PC-9 (cell line): ENCODE data around the gene PRKG1. TPM values are rescaled to one million over a fixed set of nuclear protein-coding genes. Genes with fewer than 3 reads are reported as not detected.
"Not testable (repeated sequence)": the region's sequence is repeated elsewhere in the genome, so short reads cannot be mapped to it uniquely, and the experiment has no call there.

Experiments
- BruUV-seq: library from RNA; stranded (reverse); fragments of 400-500 nt; replicated peaks from 2 replicates; lab custom pipeline; 2021; lab: Mats Ljungman, UMichigan
- CTCF ChIA-PET: fragments of 300-600 bp; sonication (Branson Sonifier 250); formaldehyde crosslinking; loops from one replicate; lab custom pipeline; 2022; ENCODE audit warnings: antibody characterized with exemption; lab: Charles Lee
- POLR2A ChIA-PET: fragments of 300-600 bp; sonication (Branson Sonifier 250); formaldehyde crosslinking; loops from one replicate; lab custom pipeline; 2022; ENCODE audit warnings: antibody characterized with exemption; ENCODE audit not compliant: unreplicated experiment; lab: Charles Lee
- DNase-seq, 2 experiments: peaks; one replicate each; pipeline versions ENCODE4 v3.0.0 to v3.0.0-alpha.2; 2015 to 2022; ENCODE audit warnings: mixed read lengths in 1 of 2
- H2AFZ ChIP-seq: fragments of 200-600 bp; sonication (generic); 2 replicates; pipeline ENCODE4 v1.8.1; 2017; ENCODE audit warnings: antibody characterized with exemption
- H3F3A ChIP-seq: fragments of 200-600 bp; sonication (generic); 2 replicates; pipeline ENCODE4 v1.8.1; 2017; ENCODE audit warnings: antibody characterized with exemption, mild to moderate bottlenecking, low read depth; ENCODE audit not compliant: insufficient read depth
- H3K27ac ChIP-seq: fragments of 200-600 bp; sonication (generic); 2 replicates; pipeline ENCODE4 v1.6.1; 2016; ENCODE audit warnings: mixed run types
- H3K27me3 ChIP-seq: fragments of 200-600 bp; sonication (generic); 2 replicates; pipeline ENCODE4 v1.6.1; 2016; ENCODE audit warnings: low read depth, mixed run types; ENCODE audit not compliant: insufficient read depth
- H3K36me3 ChIP-seq: fragments of 200-600 bp; sonication (generic); 2 replicates; pipeline ENCODE4 v1.6.1; 2016; ENCODE audit warnings: low read depth, mixed run types
- H3K4me1 ChIP-seq: fragments of 200-600 bp; sonication (generic); replicated peaks from 2 replicates; pipeline ENCODE4 v1.6.1; 2016; ENCODE audit warnings: mixed run types; ENCODE audit not compliant: insufficient read depth
- H3K4me2 ChIP-seq: fragments of 200-600 bp; sonication (generic); 2 replicates; pipeline ENCODE4 v1.6.1; 2017; ENCODE audit warnings: mixed run types
- H3K4me3 ChIP-seq: fragments of 200-600 bp; sonication (generic); 2 replicates; pipeline ENCODE4 v1.6.1; 2016; ENCODE audit warnings: mixed run types
- H3K79me2 ChIP-seq: fragments of 200-600 bp; sonication (generic); 2 replicates; pipeline ENCODE4 v1.6.1; 2017; ENCODE audit warnings: low read depth, mixed run types
- H3K9me2 ChIP-seq: fragments of 200-600 bp; sonication (generic); 2 replicates; pipeline ENCODE4 v1.8.1; 2017; ENCODE audit warnings: mild to moderate bottlenecking; ENCODE audit not compliant: insufficient read depth
- H3K9me3 ChIP-seq: fragments of 200-600 bp; sonication (generic); 2 replicates; pipeline ENCODE4 v1.8.1; 2016; ENCODE audit warnings: low read depth; ENCODE audit not compliant: insufficient read depth
- H4K20me1 ChIP-seq: fragments of 200-600 bp; sonication (generic); 2 replicates; pipeline ENCODE4 v1.8.1; 2017; ENCODE audit not compliant: insufficient read depth
- EZH2 ChIP-seq: fragments of 200-600 bp; sonication (generic); IDR thresholded peaks from 2 replicates; pipeline ENCODE4 v1.8.0; 2017; ENCODE audit warnings: antibody characterized with exemption, low read depth
- intact Hi-C: fragments of 100-400 bp; cut with micrococcal nuclease; formaldehyde crosslinking; loops from one replicate; pipeline ENCODE4 v1.10.0; 2022; ENCODE audit not compliant: unreplicated experiment
- total RNA-seq: library from RNA; stranded (reverse); gene quantifications from 2 replicates; pipeline ENCODE4 v1.2.3, GENCODE V29; 2021
- TF ChIP-seq, protein P1 (sequence below): fragments of 200-600 bp; sonication (generic); conservative IDR thresholded peaks from 2 replicates; pipeline ENCODE4 v1.6.1; 2017; ENCODE audit warnings: mixed run types, antibody characterized with exemption, mild to moderate bottlenecking, moderate library complexity

The PRKG1 gene
- total RNA-seq, 1 experiment from 2014 or later, result 0.70 TPM

DNA sequence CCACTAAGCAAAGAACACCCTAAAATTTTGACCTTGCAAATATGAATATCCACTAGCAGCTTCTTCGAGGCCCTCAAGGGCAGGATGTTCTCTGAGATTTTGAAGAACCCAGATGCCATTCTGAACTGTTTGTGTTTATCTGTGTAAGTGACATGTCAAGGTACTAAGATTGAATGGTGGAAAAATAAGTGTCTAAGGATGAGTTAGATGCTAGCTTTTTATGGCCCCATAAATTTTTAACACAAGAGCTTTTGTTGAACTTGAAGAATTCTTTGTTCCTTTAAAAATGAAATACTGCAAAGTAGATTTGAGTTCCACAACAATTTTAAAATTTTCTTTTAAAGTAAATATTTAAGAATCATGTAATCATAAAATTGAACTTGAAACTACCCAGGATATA, 365.4 kb downstream of the PRKG1 start:
- Histone ChIP-seq H2AFZ (no peak overlapping the region), H3K4me1 (no peaks in the 10 kb centered on the region), H3K4me3 (no peak overlapping the region), H3K79me2 (no peaks in the 10 kb centered on the region), H3K27me3 (no peaks in the 10 kb centered on the region), H3K4me2 (no peak overlapping the region), H4K20me1 (no peaks in the 10 kb centered on the region), H3K27ac (no peak overlapping the region), H3F3A (no peaks in the 10 kb centered on the region; the same call in 1 of the 2 replicates), H3K36me3 (no peaks in the 10 kb centered on the region), H3K9me3 (no peaks in the 10 kb centered on the region), H3K9me2 (no peaks in the 10 kb centered on the region)
- no peak for DNase-seq
- BruUV-seq, result no TSS peak
- TF ChIP-seq EZH2, result no peak
- TF ChIP-seq, protein P1, sequence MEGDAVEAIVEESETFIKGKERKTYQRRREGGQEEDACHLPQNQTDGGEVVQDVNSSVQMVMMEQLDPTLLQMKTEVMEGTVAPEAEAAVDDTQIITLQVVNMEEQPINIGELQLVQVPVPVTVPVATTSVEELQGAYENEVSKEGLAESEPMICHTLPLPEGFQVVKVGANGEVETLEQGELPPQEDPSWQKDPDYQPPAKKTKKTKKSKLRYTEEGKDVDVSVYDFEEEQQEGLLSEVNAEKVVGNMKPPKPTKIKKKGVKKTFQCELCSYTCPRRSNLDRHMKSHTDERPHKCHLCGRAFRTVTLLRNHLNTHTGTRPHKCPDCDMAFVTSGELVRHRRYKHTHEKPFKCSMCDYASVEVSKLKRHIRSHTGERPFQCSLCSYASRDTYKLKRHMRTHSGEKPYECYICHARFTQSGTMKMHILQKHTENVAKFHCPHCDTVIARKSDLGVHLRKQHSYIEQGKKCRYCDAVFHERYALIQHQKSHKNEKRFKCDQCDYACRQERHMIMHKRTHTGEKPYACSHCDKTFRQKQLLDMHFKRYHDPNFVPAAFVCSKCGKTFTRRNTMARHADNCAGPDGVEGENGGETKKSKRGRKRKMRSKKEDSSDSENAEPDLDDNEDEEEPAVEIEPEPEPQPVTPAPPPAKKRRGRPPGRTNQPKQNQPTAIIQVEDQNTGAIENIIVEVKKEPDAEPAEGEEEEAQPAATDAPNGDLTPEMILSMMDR, result no peak
- ChIA-PET CTCF (no interaction called here), POLR2A (no interaction called here)
- intact Hi-C loops, result loop anchor here (1.0 kb wide), 1 partner anchor 17 kb away; no protein-coding TSS in a partner anchor

DNA sequence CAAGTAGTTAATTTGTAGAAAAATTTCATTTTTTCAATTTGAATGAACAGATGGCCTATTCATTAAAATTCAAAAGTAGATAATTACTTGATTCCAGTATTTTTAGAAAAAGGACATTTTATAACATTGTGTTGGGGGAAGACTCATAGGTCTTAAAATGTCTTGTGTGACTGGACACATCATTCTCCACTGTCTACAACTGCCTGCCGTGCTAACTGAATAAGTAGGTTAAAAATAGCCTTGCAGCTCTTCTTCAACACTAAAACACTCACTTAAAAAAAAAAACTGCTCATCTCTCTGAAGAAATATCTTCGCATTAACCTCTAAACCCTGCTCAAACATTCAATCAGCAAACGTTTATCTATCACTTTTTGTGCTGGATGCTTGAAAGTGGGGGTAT, 371.3 kb downstream of the PRKG1 start:
- no peaks in the 10 kb centered on the region for H3K9me2 ChIP-seq
- CTCF ChIA-PET, result no interaction called here
- no peaks in the 10 kb centered on the region for H3F3A ChIP-seq
- H3K27ac ChIP-seq, result no peak overlapping the region
- BruUV-seq, result no TSS peak
- no peaks in the 10 kb centered on the region for H3K27me3 ChIP-seq
- H3K9me3 ChIP-seq, result no peaks in the 10 kb centered on the region
- no peak for DNase-seq
- H3K4me2 ChIP-seq, result no peak overlapping the region
- no peaks in the 10 kb centered on the region for H3K36me3 ChIP-seq
- no peaks in the 10 kb centered on the region for H3K79me2 ChIP-seq
- POLR2A ChIA-PET, result no interaction called here
- no peaks in the 10 kb centered on the region for H3K4me1 ChIP-seq
- no peaks in the 10 kb centered on the region for H4K20me1 ChIP-seq
- no peak overlapping the region for H2AFZ ChIP-seq
- no peak for TF ChIP-seq EZH2
- TF ChIP-seq, protein P1, result no peak
- intact Hi-C loops, result no loop called here
- no peak overlapping the region for H3K4me3 ChIP-seq

DNA sequence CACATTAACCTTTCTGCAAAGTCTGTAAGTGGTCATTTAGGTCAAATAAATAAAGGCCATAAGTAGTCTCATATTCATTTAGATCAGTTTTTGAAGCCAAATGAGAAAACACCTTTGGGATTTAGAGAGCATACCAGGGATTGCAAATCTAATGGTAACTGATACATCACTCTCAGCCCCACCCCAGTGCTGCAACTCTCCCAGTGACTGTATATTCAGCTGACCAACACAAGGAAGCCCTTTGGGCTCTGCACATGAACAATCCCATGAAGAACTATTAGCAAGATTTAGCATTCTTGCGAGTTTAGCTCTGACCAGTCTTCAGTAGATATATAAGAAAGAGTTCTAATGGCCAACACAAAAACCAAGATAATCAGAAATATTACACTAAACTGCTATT, 372.8 kb downstream of the PRKG1 start:
- no peaks in the 10 kb centered on the region for H3F3A ChIP-seq
- no peaks in the 10 kb centered on the region for H3K4me1 ChIP-seq
- no peaks in the 10 kb centered on the region for H3K79me2 ChIP-seq
- no peak for DNase-seq
- no peak overlapping the region for H3K4me3 ChIP-seq
- ChIA-PET POLR2A (no interaction called here), CTCF (no interaction called here)
- H3K27me3 ChIP-seq, result no peaks in the 10 kb centered on the region
- no peak overlapping the region for H3K4me2 ChIP-seq
- H3K9me2 ChIP-seq, result no peaks in the 10 kb centered on the region
- BruUV-seq, result no TSS peak
- intact Hi-C loops, result no loop called here
- no peak overlapping the region for H2AFZ ChIP-seq
- no peaks in the 10 kb centered on the region for H3K36me3 ChIP-seq
- H3K9me3 ChIP-seq, result no peaks in the 10 kb centered on the region
- no peaks in the 10 kb centered on the region for H4K20me1 ChIP-seq
- no peak overlapping the region for H3K27ac ChIP-seq
- TF ChIP-seq EZH2, result no peak
- TF ChIP-seq, protein P1, result no peak

DNA sequence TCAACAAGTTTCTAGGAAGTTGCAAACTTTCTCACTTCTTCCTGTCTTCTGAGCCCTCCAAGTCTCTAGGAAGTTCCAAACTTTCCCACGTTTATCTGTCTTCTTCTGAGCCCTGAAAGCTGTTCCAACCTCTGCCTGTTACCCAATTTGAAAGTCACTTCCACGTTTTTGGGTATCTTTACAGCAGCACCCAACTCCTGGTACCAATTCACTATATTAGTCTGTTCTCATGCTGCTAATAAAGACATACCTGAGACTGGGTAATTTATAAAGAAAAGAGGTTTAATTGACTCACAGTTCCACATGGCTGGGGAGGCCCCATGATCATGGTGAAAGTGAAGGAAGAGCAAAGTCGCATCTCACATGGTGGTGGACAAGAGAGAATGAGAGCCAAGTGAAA, 381.5 kb downstream of the PRKG1 start:
- intact Hi-C loops, H3K4me1 ChIP-seq, BruUV-seq, H3K4me2 ChIP-seq, H3K9me2 ChIP-seq, H3K79me2 ChIP-seq, DNase-seq, H3K4me3 ChIP-seq, H4K20me1 ChIP-seq, H3K36me3 ChIP-seq, H3K27me3 ChIP-seq, POLR2A ChIA-PET, H3K27ac ChIP-seq, H3F3A ChIP-seq, CTCF ChIA-PET, H2AFZ ChIP-seq, H3K9me3 ChIP-seq: not testable (repeated sequence)
